Bone marrow (tissue), 2 donors: Measurements from ENCODE around the gene HOXD4.
A peak's percentile ranks its signal among the peaks of the same experiment; 100 is the strongest.

Source experiments
- DNase-seq, 2 donors: peaks; one replicate each; lab custom pipeline; 2025; lab: John Stamatoyannopoulos, UW

Gene HOXD4

GRCh38 chr2:176114120-176114929 lies 37.0 kb upstream of the HOXD4 start:
- DNase-seq: no peak

- DNase-seq: no peak
Observed at GRCh38 chr2:176114930-176115625, 36.3 kb upstream of the HOXD4 start.

GRCh38 chr2:176115883-176116813 lies 35.2 kb upstream of the HOXD4 start, which contains the start of gene HOXD10:
Gene HOXD10, plus strand, starts transcription at chr2:176116778. Its CDS starts 56 bp downstream, at chr2:176116834.
- no peak for DNase-seq

- DNase-seq: no peak
Observed at GRCh38 chr2:176117162-176117822, 34.1 kb upstream of the HOXD4 start.

GRCh38 chr2:176117823-176118371 lies 33.5 kb upstream of the HOXD4 start:
- no peak for DNase-seq

GRCh38 chr2:176118601-176119339 lies 32.6 kb upstream of the HOXD4 start:
- DNase-seq: peak in 1 of 2 donors; percentile 7

GRCh38 chr2:176120364-176121189 lies 30.8 kb upstream of the HOXD4 start:
- DNase-seq: no peak

GRCh38 chr2:176121190-176122051 lies 29.9 kb upstream of the HOXD4 start:
- no peak for DNase-seq

GRCh38 chr2:176122052-176122682 lies 29.2 kb upstream of the HOXD4 start:
- no peak for DNase-seq

GRCh38 chr2:176122683-176123410 lies 28.5 kb upstream of the HOXD4 start, which contains the start of gene HOXD9:
Gene HOXD9, plus strand, starts transcription at chr2:176122719. Its CDS starts 50 bp downstream, at chr2:176122769.
- DNase-seq: no peak

- no peak for DNase-seq
Observed at GRCh38 chr2:176123411-176124109, 27.8 kb upstream of the HOXD4 start.

GRCh38 chr2:176124110-176124946 lies 27.0 kb upstream of the HOXD4 start:
- no peak for DNase-seq

- no peak for DNase-seq
Observed at GRCh38 chr2:176124947-176125771, 26.2 kb upstream of the HOXD4 start.

- no peak for DNase-seq
Observed at GRCh38 chr2:176125772-176126054, 25.6 kb upstream of the HOXD4 start.
